Sigmoid colon (tissue), 4 donors: ENCODE measurements around the gene OR8D1.

Source experiments
- CTCF ChIP-seq, 4 experiments: fragments of 450-650 bp in 3 of 4; fragments of 200-600 bp in 1 of 4; IDR thresholded peaks; one replicate each; pipeline ENCODE4 v1.5.1; 2016 to 2019; ENCODE audit warnings: antibody characterized with exemption in 4 of 4, mild to moderate bottlenecking in 3 of 4, moderate library complexity in 2 of 4
- EP300 ChIP-seq, 4 donors: sonication (generic); formaldehyde crosslinking; IDR thresholded peaks; one replicate each; pipeline ENCODE4 v1.6.1; 2017; ENCODE audit warnings: antibody characterized with exemption in 4 of 4
- POLR2A ChIP-seq, 2 donors: fragments of 450-650 bp; IDR thresholded peaks; one replicate each; pipeline ENCODE4 v1.6.1; 2016; ENCODE audit warnings: antibody characterized with exemption in 2 of 2, mild to moderate bottlenecking in 2 of 2, moderate library complexity in 2 of 2

GRCh38 chr11:124274000-124274399 lies 39.7 kb downstream of the OR8D1 start:
- no peak for TF ChIP-seq CTCF (IDR thresholded peaks at IDR 0.05)
- no peak for TF ChIP-seq EP300 (IDR thresholded peaks at IDR 0.05)
- TF ChIP-seq POLR2A (IDR thresholded peaks at IDR 0.05): no peak
